Tibial nerve (tissue), 4 donors: ENCODE data around the gene CPNE1. TPM values are rescaled to one million over a fixed set of nuclear protein-coding genes. Genes with fewer than 3 reads are reported as not detected.

Experiments used
- DNase-seq, 2 donors: peaks; one replicate each; pipeline ENCODE4 v3.0.0-alpha.2; 2019; ENCODE audit warnings: low spot score in 2 of 2
- H3K27ac ChIP-seq, 4 donors: fragments of 200-600 bp; sonication (generic) in 3 of 4; one replicate each; pipeline ENCODE4 v1.5.1; 2017 to 2019; ENCODE audit warnings: mild to moderate bottlenecking in 1 of 4
- H3K27me3 ChIP-seq, 2 donors: fragments of 200-600 bp; sonication (generic) in 1 of 2; one replicate each; pipeline versions ENCODE4 v1.5.1 to v1.6.0; 2017 to 2019
- H3K36me3 ChIP-seq, 3 donors: fragments of 200-600 bp; sonication (generic); one replicate each; pipeline ENCODE4 v1.5.1; 2018 to 2019
- H3K4me1 ChIP-seq, 4 donors: fragments of 200-600 bp; sonication (generic) in 3 of 4; one replicate each; pipeline ENCODE4 v1.5.1; 2017 to 2019
- H3K4me3 ChIP-seq, 4 donors: fragments of 200-600 bp; sonication (generic) in 3 of 4; one replicate each; pipeline ENCODE4 v1.5.1; 2017 to 2019; ENCODE audit warnings: mild to moderate bottlenecking in 1 of 4, moderate library complexity in 1 of 4
- H3K9me3 ChIP-seq, 4 donors: fragments of 200-600 bp; sonication (generic) in 3 of 4; one replicate each; pipeline ENCODE4 v1.5.1; 2017 to 2019
- EP300 ChIP-seq, 2 donors: sonication (generic); formaldehyde crosslinking; IDR thresholded peaks; one replicate each; pipeline ENCODE4 v1.6.1; 2017; ENCODE audit warnings: antibody characterized with exemption in 2 of 2, mild to moderate bottlenecking in 1 of 2
- POLR2A ChIP-seq, 2 donors: fragments of 450-650 bp; IDR thresholded peaks; one replicate each; pipeline ENCODE4 v1.6.1; 2017; ENCODE audit warnings: antibody characterized with exemption in 2 of 2, mild to moderate bottlenecking in 2 of 2, moderate library complexity in 2 of 2
- WGBS, 2 donors: methylation state at CpG; one replicate each; pipeline ENCODE4 v1.1.5; 2018; 5-methylcytosine and 5-hydroxymethylcytosine counted together
- total RNA-seq, 4 donors: library from RNA; depleted of rRNA; stranded (reverse); fragments of >200 nt; gene quantifications; one replicate each; pipeline ENCODE4 v1.1.0, GENCODE V29; 2016
- TF ChIP-seq, protein P1 (sequence below), 5 experiments: fragments of 200-600 bp in 3 of 5; fragments of 450-650 bp in 2 of 5; sonication (generic) in 3 of 5; IDR thresholded peaks; one replicate each; pipeline ENCODE4 v1.5.1; 2016 to 2019; ENCODE audit warnings: antibody characterized with exemption in 5 of 5, mild to moderate bottlenecking in 3 of 5, moderate library complexity in 2 of 5

CPNE1 gene
- total RNA-seq, 4 donors from 2014 or later: 116 to 151 (median 144) TPM

DNA sequence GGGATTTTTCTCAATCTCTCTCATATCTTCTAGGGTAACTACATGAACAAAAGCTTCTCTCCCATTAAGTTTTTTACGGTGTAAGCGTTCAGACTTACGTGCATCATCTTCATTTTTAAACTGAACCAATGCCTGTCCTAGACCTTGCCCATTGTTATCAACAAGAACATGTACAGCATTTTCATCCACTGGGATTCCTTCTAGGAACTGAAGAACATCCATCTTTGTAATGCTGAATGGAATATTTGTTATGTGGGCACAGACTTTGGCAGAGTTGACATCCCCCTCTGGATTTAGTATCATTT is 11.3 kb downstream of the CPNE1 start:
- DNase-seq: no peak
- Histone ChIP-seq H3K27ac (no peak overlapping the region), H3K4me3 (no peak overlapping the region), H3K4me1 (peaks cover 0 to 75% (median 14%) of the 10 kb centered on the region in 4 donors), H3K27me3 (no peaks in the 10 kb centered on the region), H3K9me3 (no peaks in the 10 kb centered on the region), H3K36me3 (peaks cover 0 to 31% (median 15%) of the 10 kb centered on the region in 3 donors)
- TF ChIP-seq EP300 (IDR thresholded peaks at IDR 0.05) (no peak), POLR2A (IDR thresholded peaks at IDR 0.05) (no peak)
- TF ChIP-seq, protein P1, sequence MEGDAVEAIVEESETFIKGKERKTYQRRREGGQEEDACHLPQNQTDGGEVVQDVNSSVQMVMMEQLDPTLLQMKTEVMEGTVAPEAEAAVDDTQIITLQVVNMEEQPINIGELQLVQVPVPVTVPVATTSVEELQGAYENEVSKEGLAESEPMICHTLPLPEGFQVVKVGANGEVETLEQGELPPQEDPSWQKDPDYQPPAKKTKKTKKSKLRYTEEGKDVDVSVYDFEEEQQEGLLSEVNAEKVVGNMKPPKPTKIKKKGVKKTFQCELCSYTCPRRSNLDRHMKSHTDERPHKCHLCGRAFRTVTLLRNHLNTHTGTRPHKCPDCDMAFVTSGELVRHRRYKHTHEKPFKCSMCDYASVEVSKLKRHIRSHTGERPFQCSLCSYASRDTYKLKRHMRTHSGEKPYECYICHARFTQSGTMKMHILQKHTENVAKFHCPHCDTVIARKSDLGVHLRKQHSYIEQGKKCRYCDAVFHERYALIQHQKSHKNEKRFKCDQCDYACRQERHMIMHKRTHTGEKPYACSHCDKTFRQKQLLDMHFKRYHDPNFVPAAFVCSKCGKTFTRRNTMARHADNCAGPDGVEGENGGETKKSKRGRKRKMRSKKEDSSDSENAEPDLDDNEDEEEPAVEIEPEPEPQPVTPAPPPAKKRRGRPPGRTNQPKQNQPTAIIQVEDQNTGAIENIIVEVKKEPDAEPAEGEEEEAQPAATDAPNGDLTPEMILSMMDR (IDR thresholded peaks at IDR 0.05): no peak
- 95 to 96% methylated on average over 3 of the region's 3 CpGs for WGBS, 2 donors

DNA sequence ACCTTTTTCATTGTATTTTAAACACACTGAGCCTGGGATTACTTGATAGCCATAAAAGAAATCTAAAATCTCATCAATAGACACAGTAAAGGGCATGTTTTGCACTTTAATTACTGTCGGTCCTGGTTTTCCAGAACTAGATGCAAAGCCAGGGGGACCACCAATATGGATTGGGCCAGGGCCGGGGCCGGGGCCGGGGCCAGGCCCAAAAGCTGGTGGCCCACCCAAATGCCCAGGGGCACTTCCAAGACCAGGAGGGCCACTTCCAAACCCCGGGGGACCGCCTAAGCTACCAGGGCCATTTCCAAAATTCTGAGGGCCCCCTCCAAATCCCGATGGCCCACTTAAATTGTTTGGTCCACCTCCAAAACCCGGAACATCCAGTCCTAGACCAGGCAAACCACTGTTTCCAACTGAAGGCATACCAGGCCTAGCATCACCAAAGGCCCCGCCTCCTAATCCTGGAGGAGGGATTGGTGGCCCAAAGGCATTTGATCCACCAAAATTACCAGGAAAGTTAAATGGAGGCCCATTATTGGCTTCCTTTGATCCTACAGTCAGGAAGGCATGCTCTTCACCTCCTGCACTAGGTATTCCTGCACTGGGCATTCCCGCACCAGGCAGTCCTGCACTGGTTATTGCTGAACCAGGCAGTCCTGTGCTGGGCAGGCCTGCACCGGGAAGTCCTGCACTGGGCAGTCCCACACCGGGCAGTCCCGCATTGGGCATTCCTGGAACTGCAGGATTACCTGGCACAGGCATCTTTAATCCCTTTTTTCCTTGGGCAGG is 11.9 kb downstream of the CPNE1 start:
- peaks cover 0 to 69% (median 13%) of the 10 kb centered on the region in 4 donors for H3K4me1 ChIP-seq
- 92 to 98% methylated on average over 11 to 13 of the region's 13 CpGs for WGBS, 2 donors

DNA sequence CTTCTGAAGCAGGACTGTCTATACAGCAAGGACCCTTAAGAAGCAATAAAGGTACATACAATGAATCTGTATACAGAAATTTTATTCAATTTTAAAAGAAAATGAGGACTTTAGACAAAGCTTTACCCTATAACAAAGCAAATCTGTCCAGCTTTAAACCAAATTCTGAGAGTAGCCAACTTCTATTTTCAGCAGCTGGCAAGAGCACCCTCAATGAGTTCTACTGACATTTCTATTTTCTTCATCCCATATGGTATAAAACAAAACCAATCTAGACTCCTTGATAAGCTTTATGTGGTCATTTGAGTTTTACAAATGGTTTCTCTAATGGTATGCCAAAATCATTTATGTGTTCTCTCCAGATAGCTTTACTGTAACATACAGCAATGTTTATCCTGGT is 12.7 kb downstream of the CPNE1 start:
- H3K27ac ChIP-seq: no peak overlapping the region
- DNase-seq: no peak
- H3K9me3 ChIP-seq: no peaks in the 10 kb centered on the region
- peaks cover 0 to 60% (median 9%) of the 10 kb centered on the region in 4 donors for H3K4me1 ChIP-seq
- H3K4me3 ChIP-seq: no peak overlapping the region
- H3K36me3 ChIP-seq: peaks cover 0 to 31% (median 15%) of the 10 kb centered on the region in 3 donors
- TF ChIP-seq, protein P1 (IDR thresholded peaks at IDR 0.05): no peak
- TF ChIP-seq POLR2A (IDR thresholded peaks at IDR 0.05): no peak
- no peak for TF ChIP-seq EP300 (IDR thresholded peaks at IDR 0.05)
- no peaks in the 10 kb centered on the region for H3K27me3 ChIP-seq

More for the DNA sequence above, 11.9 kb downstream of the CPNE1 start:
- Histone ChIP-seq H3K27ac (no peak overlapping the region), H3K4me3 (no peak overlapping the region), H3K36me3 (peaks cover 0 to 31% (median 15%) of the 10 kb centered on the region in 3 donors), H3K9me3 (no peaks in the 10 kb centered on the region), H3K27me3 (no peaks in the 10 kb centered on the region)
- TF ChIP-seq POLR2A (IDR thresholded peaks at IDR 0.05) (no peak), EP300 (IDR thresholded peaks at IDR 0.05) (no peak)
- TF ChIP-seq, protein P1 (IDR thresholded peaks at IDR 0.05): no peak
- no peak for DNase-seq

DNA sequence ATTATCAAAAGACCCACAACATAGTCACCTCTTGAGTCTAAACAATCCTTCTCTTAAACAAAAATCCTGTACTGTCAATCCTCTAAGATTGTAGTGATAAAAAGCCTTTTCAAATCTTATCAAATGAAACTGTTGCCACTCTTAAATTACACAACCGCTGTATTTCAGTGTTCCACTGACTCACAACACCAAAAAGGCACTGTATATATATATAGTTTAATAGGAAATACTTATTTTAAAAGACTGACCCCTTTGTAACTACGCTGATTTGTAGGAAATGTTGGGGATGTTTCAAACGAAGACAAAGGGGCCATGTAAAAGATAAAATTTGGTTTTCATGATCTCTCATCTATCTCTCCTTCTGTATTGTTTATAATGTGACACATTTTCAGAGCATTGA is 14.1 kb downstream of the CPNE1 start:
- Histone ChIP-seq H3K9me3 (no peaks in the 10 kb centered on the region), H3K27ac (no peak overlapping the region), H3K27me3 (no peaks in the 10 kb centered on the region), H3K36me3 (peaks cover 0 to 31% (median 15%) of the 10 kb centered on the region in 3 donors), H3K4me3 (no peak overlapping the region), H3K4me1 (peaks cover 0 to 47% (median 7%) of the 10 kb centered on the region in 4 donors)
- no peak for TF ChIP-seq POLR2A (IDR thresholded peaks at IDR 0.05)
- TF ChIP-seq EP300 (IDR thresholded peaks at IDR 0.05): no peak
- TF ChIP-seq, protein P1 (IDR thresholded peaks at IDR 0.05): no peak
- DNase-seq: no peak
- WGBS, 2 donors: 61 to 70% methylated on average over 3 of the region's 3 CpGs

DNA sequence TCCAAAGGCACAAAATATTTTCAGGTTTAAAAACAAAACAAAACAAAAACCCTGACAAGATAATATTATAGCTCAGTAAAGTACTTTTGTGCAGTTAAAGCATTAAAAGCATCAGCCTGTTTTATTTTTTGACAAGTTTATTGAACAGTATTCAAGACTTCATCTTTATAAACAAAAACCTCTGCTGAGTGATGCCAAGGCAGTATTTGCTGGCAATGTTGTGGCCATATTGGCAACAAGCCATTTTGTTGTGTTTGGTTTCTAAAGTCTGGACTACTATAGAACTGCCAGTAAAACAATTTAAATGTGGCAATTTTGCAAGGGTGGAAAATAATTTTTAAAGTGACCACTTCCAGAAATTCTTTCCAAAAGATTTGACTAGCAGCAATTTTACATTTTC is 15.9 kb downstream of the CPNE1 start:
- Histone ChIP-seq H3K27me3 (no peaks in the 10 kb centered on the region), H3K27ac (no peak overlapping the region), H3K4me3 (no peak overlapping the region), H3K4me1 (peaks cover 0 to 46% (median 7%) of the 10 kb centered on the region in 4 donors), H3K36me3 (peaks cover 0 to 16% (median under 1%) of the 10 kb centered on the region in 3 donors), H3K9me3 (no peaks in the 10 kb centered on the region)
- TF ChIP-seq EP300 (IDR thresholded peaks at IDR 0.05): no peak
- TF ChIP-seq, protein P1 (IDR thresholded peaks at IDR 0.05): no peak
- TF ChIP-seq POLR2A (IDR thresholded peaks at IDR 0.05): no peak
- DNase-seq: no peak
